HUES48 (cell line): ENCODE results near the gene PIK3R5.

ENCODE experiments used
- H3K27ac ChIP-seq: one replicate; pipeline ENCODE4 v1.7.0; 2013; ENCODE audit warnings: low read depth, low read length, inconsistent platforms
- H3K27me3 ChIP-seq: 2 replicates; pipeline ENCODE4 v1.6.1; 2013; ENCODE audit warnings: mild to moderate bottlenecking, low read length; ENCODE audit not compliant: control insufficient read depth, insufficient read depth
- H3K36me3 ChIP-seq: 2 replicates; pipeline ENCODE4 v1.6.1; 2013; ENCODE audit warnings: low read length; ENCODE audit not compliant: control insufficient read depth, insufficient read depth
- H3K4me1 ChIP-seq: 2 replicates; pipeline ENCODE4 v1.6.1; 2013; ENCODE audit warnings: mild to moderate bottlenecking, low read length; ENCODE audit not compliant: control insufficient read depth, insufficient read depth
- H3K4me3 ChIP-seq: 2 replicates; pipeline ENCODE4 v1.5.1; 2013; ENCODE audit warnings: mild to moderate bottlenecking, low read depth, low read length
- H3K9ac ChIP-seq: 2 replicates; pipeline ENCODE4 v1.6.1; 2013; ENCODE audit warnings: mild to moderate bottlenecking, low read depth, low read length, moderate library complexity
- H3K9me3 ChIP-seq: 2 replicates; pipeline ENCODE4 v1.6.1; 2013; ENCODE audit warnings: low read length; ENCODE audit not compliant: control insufficient read depth, insufficient read depth

Gene PIK3R5

GRCh38 chr17:8951206-8951605, 14.3 kb downstream of the PIK3R5 start:
- Histone ChIP-seq H3K4me1 (0 out of 2 replicates have a peak, but pooled peaks cover 6% of the 10 kb centered on the region), H3K27ac (no peak overlapping the region), H3K9ac (no peak overlapping the region), H3K4me3 (no peak overlapping the region), H3K27me3 (no peaks in the 10 kb centered on the region), H3K9me3 (no peaks in the 10 kb centered on the region), H3K36me3 (no peaks in the 10 kb centered on the region)

- no peaks in the 10 kb centered on the region for H3K9me3 ChIP-seq
- H3K9ac ChIP-seq, result no peak overlapping the region
- no peaks in the 10 kb centered on the region for H3K36me3 ChIP-seq
- H3K27me3 ChIP-seq, result no peaks in the 10 kb centered on the region
- H3K4me3 ChIP-seq, result no peak overlapping the region
- no peak overlapping the region for H3K27ac ChIP-seq
- 0 out of 2 replicates have a peak, but pooled peaks cover 2% of the 10 kb centered on the region for H3K4me1 ChIP-seq
Observed at GRCh38 chr17:8949061-8949661, 16.3 kb downstream of the PIK3R5 start.

GRCh38 chr17:8948462-8948861, 17.0 kb downstream of the PIK3R5 start:
- H3K9ac ChIP-seq, result no peak overlapping the region
- H3K27me3 ChIP-seq, result no peaks in the 10 kb centered on the region
- H3K36me3 ChIP-seq, result no peaks in the 10 kb centered on the region
- no peaks in the 10 kb centered on the region for H3K4me1 ChIP-seq
- no peaks in the 10 kb centered on the region for H3K9me3 ChIP-seq
- no peak overlapping the region for H3K4me3 ChIP-seq
- no peak overlapping the region for H3K27ac ChIP-seq

GRCh38 chr17:8947201-8947600, 18.3 kb downstream of the PIK3R5 start:
- Histone ChIP-seq H3K27ac (no peak overlapping the region), H3K4me1 (no peaks in the 10 kb centered on the region), H3K9ac (no peak overlapping the region), H3K36me3 (no peaks in the 10 kb centered on the region), H3K9me3 (no peaks in the 10 kb centered on the region), H3K27me3 (no peaks in the 10 kb centered on the region), H3K4me3 (no peak overlapping the region)

- no peak overlapping the region for H3K9ac ChIP-seq
- no peaks in the 10 kb centered on the region for H3K36me3 ChIP-seq
- H3K27ac ChIP-seq, result no peak overlapping the region
- H3K27me3 ChIP-seq, result no peaks in the 10 kb centered on the region
- H3K4me3 ChIP-seq, result no peak overlapping the region
- no peaks in the 10 kb centered on the region for H3K4me1 ChIP-seq
- no peaks in the 10 kb centered on the region for H3K9me3 ChIP-seq
Observed at GRCh38 chr17:8946476-8946875, 19.0 kb downstream of the PIK3R5 start.

- Histone ChIP-seq H3K27ac (no peak overlapping the region), H3K36me3 (no peaks in the 10 kb centered on the region), H3K4me1 (no peaks in the 10 kb centered on the region), H3K9ac (no peak overlapping the region), H3K27me3 (no peaks in the 10 kb centered on the region), H3K4me3 (no peak overlapping the region), H3K9me3 (no peaks in the 10 kb centered on the region)
Observed at GRCh38 chr17:8946071-8946470, 19.4 kb downstream of the PIK3R5 start.

GRCh38 chr17:8944748-8945147, 20.8 kb downstream of the PIK3R5 start:
- H3K9ac ChIP-seq, result no peak overlapping the region
- H3K4me1 ChIP-seq, result peaks cover 6% of the 10 kb centered on the region
- no peak overlapping the region for H3K27ac ChIP-seq
- no peaks in the 10 kb centered on the region for H3K27me3 ChIP-seq
- H3K9me3 ChIP-seq, result no peaks in the 10 kb centered on the region
- H3K4me3 ChIP-seq, result no peak overlapping the region
- no peaks in the 10 kb centered on the region for H3K36me3 ChIP-seq

GRCh38 chr17:8944083-8944482, 21.4 kb downstream of the PIK3R5 start:
- Histone ChIP-seq H3K9ac (no peak overlapping the region), H3K4me1 (peaks cover 11% of the 10 kb centered on the region)

GRCh38 chr17:8941980-8942622, 23.4 kb downstream of the PIK3R5 start:
- no peak overlapping the region for H3K9ac ChIP-seq
- peaks cover 11% of the 10 kb centered on the region for H3K4me1 ChIP-seq
- no peak overlapping the region for H3K27ac ChIP-seq
- H3K9me3 ChIP-seq, result no peaks in the 10 kb centered on the region
- no peaks in the 10 kb centered on the region for H3K36me3 ChIP-seq
- H3K4me3 ChIP-seq, result no peak overlapping the region
- no peaks in the 10 kb centered on the region for H3K27me3 ChIP-seq

More at GRCh38 chr17:8944083-8944482, 21.4 kb downstream of the PIK3R5 start:
- Histone ChIP-seq H3K36me3 (no peaks in the 10 kb centered on the region), H3K9me3 (no peaks in the 10 kb centered on the region), H3K4me3 (no peak overlapping the region), H3K27me3 (no peaks in the 10 kb centered on the region), H3K27ac (no peak overlapping the region)

- H3K27me3 ChIP-seq, result no peaks in the 10 kb centered on the region
- peaks cover 11% of the 10 kb centered on the region for H3K4me1 ChIP-seq
- H3K27ac ChIP-seq, result no peak overlapping the region
- H3K9ac ChIP-seq, result no peak overlapping the region
- H3K36me3 ChIP-seq, result no peaks in the 10 kb centered on the region
- no peak overlapping the region for H3K4me3 ChIP-seq
- H3K9me3 ChIP-seq, result no peaks in the 10 kb centered on the region
Observed at GRCh38 chr17:8941520-8941919, 24.0 kb downstream of the PIK3R5 start.

GRCh38 chr17:8940866-8941471, 24.5 kb downstream of the PIK3R5 start:
- H3K4me3 ChIP-seq, result no peak overlapping the region
- H3K27me3 ChIP-seq, result no peaks in the 10 kb centered on the region
- H3K9ac ChIP-seq, result no peak overlapping the region
- no peaks in the 10 kb centered on the region for H3K9me3 ChIP-seq
- H3K36me3 ChIP-seq, result no peaks in the 10 kb centered on the region
- no peak overlapping the region for H3K27ac ChIP-seq
- H3K4me1 ChIP-seq, result peaks cover 11% of the 10 kb centered on the region
